ENCODE measurements around the gene PTCH1.

PTCH1 gene

GRCh38 chr9:95399261-95399660 is 117.5 kb downstream of the PTCH1 start:
- Histone ChIP-seq H3K4me3 (ENCODE audit: low read depth, low read length) (no peak overlapping the region), H3K9me3 (no peaks in the 10 kb centered on the region), H3K27me3 (no peaks in the 10 kb centered on the region), H3K4me1 (no peaks in the 10 kb centered on the region), H3K36me3 (no peaks in the 10 kb centered on the region)
- no peak for DNase-seq
- TF ChIP-seq CTCF (IDR thresholded peaks at IDR 0.05; ENCODE audit: low read depth, low read length), result no peak

Data from BE2C (cell line).